HG02588 (cell line): ENCODE results near the gene CYP27C1.

Experiments
- ATAC-seq: cut with Tn5 transposase; IDR thresholded peaks from one replicate; pipeline ENCODE4 v1.9.1; 2021; ENCODE audit warnings: mild to moderate bottlenecking, moderate library complexity; ENCODE audit not compliant: unreplicated experiment

CYP27C1 gene

DNA sequence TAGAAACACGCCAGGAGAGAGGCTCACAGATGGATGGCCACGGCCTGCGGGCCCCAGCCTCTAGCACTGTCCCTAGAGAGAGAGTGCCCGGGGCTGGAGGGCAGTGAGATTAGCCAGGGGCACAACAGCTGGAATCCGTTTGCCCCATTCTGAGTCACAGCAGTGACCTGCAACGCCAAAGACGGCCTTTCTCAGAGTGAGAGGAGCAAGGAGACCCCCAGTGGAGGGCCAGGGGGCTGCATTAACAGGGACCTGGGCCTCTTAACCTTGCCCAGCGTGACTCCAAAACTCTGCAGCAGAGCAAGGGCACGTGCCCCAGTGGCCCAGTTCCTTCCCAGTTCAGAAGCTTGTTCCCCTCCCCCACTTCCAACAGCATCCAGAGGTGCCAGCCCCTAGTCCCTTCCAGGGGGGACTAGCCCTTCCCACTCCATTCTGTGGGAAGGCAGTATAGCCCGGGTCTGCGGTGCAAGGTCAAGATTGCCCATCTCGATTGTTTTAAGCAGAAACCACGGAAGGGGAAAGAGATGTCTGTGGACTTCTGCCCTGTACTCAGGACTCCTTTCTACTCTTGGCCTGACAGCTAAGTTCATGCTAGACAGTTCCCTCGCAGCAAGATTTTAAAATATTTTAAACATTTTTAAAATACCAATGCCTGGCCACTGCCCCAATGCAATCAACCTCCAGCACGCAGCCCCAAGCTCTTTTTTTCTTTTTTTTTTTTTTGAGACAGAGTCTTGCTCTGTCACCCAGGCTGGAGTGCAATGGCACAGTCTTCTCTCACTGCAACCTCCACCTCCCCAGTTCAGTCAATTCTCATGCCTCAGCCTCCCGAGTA is 62.2 kb downstream of the CYP27C1 start:
- ATAC-seq, result no peak

- no peak for ATAC-seq
These were observed 63.0 kb downstream of the CYP27C1 start for GRCh38 chr2:127157114-127157513.

DNA sequence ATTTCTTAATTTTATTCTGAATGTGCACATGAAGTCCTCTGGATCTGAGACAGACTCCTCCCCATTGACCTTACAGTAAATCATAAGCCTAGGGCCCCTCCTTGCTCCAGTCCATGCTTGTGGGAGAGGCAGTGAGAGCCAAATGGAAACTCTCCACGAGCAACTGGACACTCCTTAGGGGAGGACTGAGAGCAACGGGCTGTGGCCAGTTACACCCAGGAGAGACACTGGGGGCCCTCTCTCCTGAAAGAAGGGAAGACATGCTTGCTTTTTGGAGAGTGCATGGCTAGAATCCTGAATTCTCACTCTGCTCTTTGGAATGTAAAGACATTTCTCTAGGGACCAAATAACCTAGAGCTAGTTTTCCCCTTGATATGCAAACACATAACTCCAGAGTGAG is 64.2 kb downstream of the CYP27C1 start:
- ATAC-seq, result no peak

GRCh38 chr2:127155028-127155581 is 65.0 kb downstream of the CYP27C1 start:
- no peak for ATAC-seq

DNA sequence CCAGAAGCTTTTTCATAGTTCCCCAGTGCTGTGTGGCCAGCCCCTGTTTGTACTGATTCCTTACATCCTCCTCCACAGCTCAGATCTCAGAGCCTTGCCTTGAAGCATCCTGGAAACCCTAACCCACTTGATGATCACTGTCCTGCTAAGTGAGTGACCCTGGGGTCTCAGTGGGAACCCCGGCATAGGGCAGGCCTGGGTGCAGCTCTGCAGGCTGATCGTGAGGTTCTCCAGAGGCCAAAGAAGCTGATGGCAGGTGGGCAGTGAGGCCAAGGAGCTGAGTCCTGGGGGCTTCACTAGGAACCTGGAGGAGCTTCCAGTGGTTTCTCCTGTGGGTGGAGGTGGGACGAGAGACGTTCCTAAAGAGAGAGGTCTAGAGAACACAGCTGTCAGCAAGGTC is 65.7 kb downstream of the CYP27C1 start:
- ATAC-seq, result no peak

DNA sequence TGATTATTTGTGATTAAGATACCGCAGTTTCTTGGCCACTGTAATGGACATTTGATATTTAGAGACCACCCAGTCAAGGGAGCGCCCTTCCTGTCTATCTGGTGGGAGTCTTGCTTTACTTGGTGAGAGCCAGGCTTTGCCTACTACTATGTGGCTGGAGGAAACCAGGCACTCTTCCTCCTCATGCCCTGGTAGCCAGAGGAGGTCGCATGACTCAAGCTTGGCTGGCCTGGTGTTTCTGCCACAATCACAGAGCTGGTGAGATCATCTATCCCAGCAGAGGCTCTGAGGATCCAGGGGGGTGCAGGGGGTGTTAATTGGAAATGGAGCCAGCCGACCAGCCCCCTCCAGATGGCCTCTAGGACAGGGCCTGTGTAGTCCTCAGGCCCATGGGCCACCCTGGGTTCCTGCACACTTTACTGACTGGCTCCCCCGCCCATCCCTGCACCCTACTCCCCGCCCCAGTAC is 66.4 kb downstream of the CYP27C1 start:
- ATAC-seq, result no peak

DNA sequence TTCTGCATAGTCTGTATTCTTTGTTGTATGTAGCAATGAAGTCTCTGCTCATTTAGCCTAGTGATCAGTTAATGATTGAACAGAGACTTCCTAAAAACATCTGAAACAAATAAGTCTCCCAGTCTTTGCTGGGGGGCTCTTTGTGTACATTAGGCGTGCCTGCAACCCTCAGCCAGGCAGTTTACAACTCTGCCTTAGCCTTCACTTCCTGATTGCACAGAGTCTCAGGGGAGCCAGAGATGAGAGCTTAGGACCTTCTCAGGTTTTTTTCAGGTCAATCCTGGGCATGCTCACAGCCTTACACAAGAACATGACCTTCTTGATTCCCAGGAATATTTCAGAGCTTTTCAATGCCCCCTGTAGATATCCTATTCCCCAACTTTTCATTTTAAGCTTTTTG is 69.1 kb downstream of the CYP27C1 start:
- no peak for ATAC-seq

GRCh38 chr2:127149384-127149783 is 70.7 kb downstream of the CYP27C1 start:
- no peak for ATAC-seq

DNA sequence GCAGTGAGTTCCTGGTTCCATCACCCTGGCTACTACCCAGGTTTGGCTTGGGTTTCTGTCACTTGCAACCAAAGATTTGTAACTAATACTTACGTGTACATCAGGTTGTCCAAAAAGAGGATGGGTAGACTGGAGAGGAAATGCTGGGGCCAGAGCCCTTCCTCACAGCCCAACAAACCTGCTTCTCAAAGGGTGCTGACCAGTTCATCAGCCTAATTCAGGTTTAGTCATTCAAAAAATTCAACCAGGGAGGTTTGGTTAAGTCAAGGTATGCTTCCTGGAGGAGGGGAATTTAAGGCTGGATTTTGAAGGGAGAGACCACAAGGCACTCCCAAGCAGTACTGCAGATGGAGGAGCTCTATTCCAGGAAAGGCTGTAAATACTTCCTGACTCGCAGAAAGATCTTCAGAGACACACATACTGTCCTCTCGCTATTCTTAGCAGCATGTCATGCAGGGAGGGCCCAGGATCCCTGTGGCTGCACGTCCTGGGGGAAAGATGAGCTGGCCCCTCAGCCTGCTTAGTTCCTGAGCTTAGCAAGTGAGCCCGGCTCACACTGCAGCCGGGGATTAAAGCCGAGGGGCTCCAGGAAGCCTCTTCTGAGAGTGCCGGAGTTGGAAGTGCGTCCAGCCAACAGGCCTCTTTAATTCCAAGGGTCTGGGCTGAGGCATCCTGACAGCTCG is 73.1 kb downstream of the CYP27C1 start:
- ATAC-seq, result no peak

DNA sequence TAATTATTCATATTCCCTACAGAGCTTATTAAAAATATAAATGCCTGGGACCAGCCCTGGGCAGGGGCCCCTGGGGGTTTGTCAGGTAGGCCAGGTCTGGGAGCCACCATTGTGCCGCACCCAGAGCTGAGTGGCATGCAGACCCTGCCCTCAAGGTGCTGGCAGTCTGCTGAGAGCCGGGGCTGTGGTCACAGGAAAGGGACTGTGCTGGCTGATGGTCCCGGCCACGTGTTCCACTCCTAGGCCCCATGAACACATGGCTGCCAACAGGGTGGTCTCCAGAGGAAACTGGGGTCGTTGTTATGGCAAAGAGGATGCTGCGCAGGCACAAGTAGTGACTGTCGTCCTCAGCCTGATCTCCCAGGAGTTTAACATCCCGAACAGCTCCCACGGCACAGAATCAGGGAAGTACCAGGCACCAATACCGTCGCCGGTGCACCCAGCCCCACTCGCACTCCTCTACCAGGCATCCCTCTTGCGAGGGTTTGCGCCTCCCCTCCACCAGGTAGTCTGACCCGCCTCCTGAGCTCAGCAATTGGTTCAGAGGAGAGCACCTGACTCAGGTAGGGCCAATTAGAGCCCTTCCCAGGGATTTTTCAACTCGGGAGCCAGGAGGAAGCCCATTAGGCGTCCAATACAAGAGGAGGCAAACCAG is 73.9 kb downstream of the CYP27C1 start:
- ATAC-seq, result no peak

- ATAC-seq, result no peak
These were observed 74.7 kb downstream of the CYP27C1 start for GRCh38 chr2:127145280-127145895.

DNA sequence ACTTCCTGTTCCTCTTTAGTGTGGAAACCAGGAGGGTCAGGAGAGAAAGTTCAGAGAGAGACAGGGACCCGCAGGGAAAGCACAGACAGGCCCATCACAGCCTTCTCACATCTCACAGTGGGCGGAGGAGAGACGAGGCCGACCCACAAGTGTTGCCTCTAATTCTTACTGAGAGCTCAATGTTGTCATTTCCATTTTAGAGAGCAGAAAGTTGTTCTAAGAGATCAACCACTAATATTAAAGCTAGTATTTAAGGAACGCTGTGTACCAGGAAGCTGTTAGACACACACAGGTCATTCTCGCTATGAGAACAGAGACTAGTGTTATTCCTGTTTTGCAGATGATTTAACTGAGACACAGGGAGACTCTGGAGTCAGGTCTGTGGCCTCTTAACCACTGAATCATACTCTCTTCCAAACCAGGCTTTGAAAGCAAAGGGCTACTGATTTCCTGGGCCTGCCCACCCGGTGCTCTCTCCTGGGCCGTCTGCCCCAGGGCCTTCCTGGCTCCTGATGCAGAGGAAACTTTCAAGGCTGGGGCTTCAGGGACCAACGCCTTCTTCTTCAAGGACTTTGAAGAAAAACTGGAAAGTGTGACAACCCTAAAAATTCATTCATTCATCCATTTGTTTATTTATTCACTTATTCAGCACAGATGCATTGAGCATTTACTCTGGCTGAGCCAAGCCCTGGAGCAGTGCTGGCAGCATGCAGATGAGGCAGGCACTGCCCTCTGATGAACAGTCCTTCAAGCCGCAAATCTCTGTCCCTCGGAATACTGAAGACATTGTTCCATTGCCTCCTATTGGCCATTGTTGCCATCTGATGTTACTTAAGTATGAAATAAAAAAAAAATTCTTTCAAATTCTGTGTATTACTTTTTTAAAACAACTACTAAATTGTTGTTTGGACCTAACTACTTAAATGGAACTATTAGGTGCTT is 76.0 kb downstream of the CYP27C1 start:
- ATAC-seq, result no peak

DNA sequence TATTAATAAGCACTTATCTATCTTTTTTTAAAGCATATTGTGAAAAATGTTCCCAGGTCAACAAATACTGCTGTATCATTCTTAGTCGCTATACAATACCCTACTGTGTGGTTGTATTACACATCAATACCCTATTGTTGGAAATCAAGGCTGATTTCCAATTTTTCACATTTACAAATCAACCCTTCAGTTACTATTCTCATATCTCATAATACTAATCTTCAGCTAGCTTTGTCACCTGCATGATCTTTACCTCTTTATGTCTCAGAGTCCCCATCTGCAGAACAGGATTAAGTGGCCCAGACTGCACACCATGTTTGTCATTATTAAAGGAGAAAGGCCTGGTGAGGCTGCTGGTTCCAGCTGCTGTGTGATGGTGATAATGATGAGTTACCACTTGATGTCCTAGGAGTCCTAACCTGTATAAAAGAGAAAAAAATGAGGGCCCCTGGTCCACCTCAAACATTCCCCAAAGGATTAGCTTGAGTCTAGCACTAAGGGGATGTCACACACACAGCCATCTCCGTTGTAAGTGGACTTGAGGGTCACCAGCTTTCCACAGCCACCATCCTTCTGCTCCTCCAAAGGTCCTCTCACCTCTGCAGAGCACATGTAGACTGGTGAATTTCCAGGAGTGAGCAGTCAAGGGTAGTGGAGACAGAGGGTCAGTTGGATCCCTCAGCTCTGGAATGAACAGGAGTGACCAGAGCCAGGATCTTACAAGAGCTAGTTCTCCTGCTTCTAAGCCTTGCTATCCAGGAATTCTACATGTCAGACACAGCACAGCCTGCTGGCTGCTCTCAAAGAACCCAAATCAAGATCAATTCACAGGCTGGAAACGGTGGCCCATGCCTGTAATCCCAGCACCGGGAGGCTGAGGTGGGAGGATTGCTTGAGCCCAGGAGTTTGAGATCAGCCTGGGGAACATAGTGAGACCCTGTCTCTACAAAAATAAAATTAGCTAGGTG is 77.2 kb downstream of the CYP27C1 start:
- no peak for ATAC-seq

DNA sequence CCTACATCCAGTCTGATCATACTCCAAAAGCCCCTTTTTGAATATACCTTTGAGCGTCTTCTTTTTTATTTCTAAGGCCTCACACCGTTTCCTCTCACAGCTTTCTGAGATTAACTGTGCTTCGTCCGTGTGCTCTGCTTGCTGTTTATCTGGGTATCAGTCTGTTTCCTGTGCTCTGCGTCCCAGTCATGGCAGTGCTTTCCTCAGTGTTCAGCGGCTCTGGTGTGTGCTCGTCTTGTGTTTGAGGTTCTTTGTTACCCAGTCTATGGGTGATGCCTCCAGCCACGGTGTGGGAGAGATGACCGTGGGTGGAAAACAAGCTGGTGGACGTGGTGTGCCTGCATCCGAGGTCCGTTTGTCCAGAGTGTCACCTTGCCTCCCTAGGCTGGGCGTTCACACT is 79.6 kb downstream of the CYP27C1 start:
- ATAC-seq, result no peak

- no peak for ATAC-seq
These were observed 80.3 kb downstream of the CYP27C1 start for GRCh38 chr2:127139766-127140165.

DNA sequence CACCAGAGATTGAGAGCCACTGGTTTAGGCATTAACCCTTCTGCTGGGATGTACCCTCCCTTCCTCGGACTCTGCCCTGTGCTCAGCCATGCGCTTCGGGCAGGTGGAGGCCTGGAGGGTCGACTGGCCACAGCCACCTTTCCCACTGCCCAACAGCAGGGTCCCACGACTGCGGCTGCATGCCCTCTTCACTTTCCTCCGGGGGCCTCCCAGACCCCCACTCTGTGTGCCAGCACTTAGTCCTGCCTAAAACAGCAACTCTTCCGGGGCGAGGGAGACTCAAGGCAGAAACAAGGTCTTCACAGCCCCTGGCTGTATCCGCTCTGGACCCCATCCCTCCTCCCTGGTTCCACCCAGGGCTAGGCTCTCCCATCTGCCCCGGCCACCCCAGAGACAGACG is 81.8 kb downstream of the CYP27C1 start:
- no peak for ATAC-seq

GRCh38 chr2:127137741-127138140 is 82.4 kb downstream of the CYP27C1 start:
- no peak for ATAC-seq

GRCh38 chr2:127137225-127137624 is 82.9 kb downstream of the CYP27C1 start:
- ATAC-seq, result no peak
